Gastroesophageal sphincter (tissue), 3 donors: ENCODE measurements around the gene IFI27L2.

ENCODE experiments used
- POLR2A ChIP-seq, 2 donors: fragments of 450-650 bp; IDR thresholded peaks; one replicate each; pipeline ENCODE4 v1.6.1; 2017; ENCODE audit warnings: antibody characterized with exemption in 2 of 2, mild to moderate bottlenecking in 2 of 2, moderate library complexity in 1 of 2
- POLR2AphosphoS5 ChIP-seq: sonication (generic); formaldehyde crosslinking; IDR thresholded peaks from one replicate; pipeline ENCODE4 v1.6.1; 2017; ENCODE audit warnings: antibody characterized with exemption
- TF ChIP-seq, protein P1 (sequence below), 4 experiments: fragments of 200-600 bp in 2 of 4; fragments of 450-650 bp in 2 of 4; sonication (generic) in 1 of 4; IDR thresholded peaks; one replicate each; pipeline ENCODE4 v1.5.1; 2017 to 2019; ENCODE audit warnings: antibody characterized with exemption in 4 of 4, mild to moderate bottlenecking in 2 of 4, moderate library complexity in 2 of 4

DNA sequence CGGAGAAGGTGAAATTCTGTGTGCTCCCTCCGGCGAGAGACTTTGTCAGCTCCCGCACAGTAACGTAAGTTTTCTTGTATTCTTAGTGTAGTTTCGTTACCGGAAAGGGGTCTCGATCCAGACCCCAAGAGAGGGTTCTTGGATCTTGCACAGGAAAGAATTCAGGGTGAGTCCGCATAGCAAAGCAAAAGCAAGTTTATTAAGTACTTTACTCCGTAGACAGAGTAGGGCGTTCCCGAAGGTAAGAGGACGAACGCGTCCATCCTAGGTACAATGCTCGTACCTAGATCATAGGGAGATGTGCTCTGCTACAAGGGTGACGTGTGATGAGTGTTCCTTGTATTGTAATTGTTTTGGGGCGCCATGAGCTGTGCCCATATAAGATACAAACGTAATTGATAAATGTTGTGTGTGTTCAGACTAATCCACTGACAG is 48.0 kb downstream of the IFI27L2 start:
- TF ChIP-seq, protein P1, sequence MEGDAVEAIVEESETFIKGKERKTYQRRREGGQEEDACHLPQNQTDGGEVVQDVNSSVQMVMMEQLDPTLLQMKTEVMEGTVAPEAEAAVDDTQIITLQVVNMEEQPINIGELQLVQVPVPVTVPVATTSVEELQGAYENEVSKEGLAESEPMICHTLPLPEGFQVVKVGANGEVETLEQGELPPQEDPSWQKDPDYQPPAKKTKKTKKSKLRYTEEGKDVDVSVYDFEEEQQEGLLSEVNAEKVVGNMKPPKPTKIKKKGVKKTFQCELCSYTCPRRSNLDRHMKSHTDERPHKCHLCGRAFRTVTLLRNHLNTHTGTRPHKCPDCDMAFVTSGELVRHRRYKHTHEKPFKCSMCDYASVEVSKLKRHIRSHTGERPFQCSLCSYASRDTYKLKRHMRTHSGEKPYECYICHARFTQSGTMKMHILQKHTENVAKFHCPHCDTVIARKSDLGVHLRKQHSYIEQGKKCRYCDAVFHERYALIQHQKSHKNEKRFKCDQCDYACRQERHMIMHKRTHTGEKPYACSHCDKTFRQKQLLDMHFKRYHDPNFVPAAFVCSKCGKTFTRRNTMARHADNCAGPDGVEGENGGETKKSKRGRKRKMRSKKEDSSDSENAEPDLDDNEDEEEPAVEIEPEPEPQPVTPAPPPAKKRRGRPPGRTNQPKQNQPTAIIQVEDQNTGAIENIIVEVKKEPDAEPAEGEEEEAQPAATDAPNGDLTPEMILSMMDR (IDR thresholded peaks at IDR 0.05) = no peak
- no peak for TF ChIP-seq POLR2AphosphoS5
- TF ChIP-seq POLR2A (IDR thresholded peaks at IDR 0.05) = no peak
